Omental fat pad (tissue), 4 donors: ENCODE measurements around the gene CYGB. TPM values are rescaled to one million over a fixed set of nuclear protein-coding genes. Genes with fewer than 3 reads are reported as not detected.

Experiments
- ATAC-seq: fragments of 150-250 bp; one replicate; pipeline ENCODE4 v1.9.1; 2016; ENCODE audit warnings: mild to moderate bottlenecking, moderate library complexity; ENCODE audit not compliant: low FRiP score
- DNase-seq: peaks from one replicate; pipeline ENCODE4 v3.0.0-alpha.2; 2019; ENCODE audit warnings: low spot score
- CTCF ChIP-seq, 3 donors: fragments of 450-650 bp; IDR thresholded peaks; one replicate each; pipeline ENCODE4 v1.5.1; 2016 to 2017; ENCODE audit warnings: antibody characterized with exemption in 3 of 3, mild to moderate bottlenecking in 3 of 3, moderate library complexity in 2 of 3
- small RNA-seq: library from RNA; depleted of rRNA; stranded (forward); fragments of <200 nt; gene quantifications from one replicate; pipeline ENCODE3, GENCODE V24; 2016
- total RNA-seq, 4 donors: library from RNA; depleted of rRNA; stranded (reverse); fragments of >200 nt; gene quantifications; one replicate each; pipeline ENCODE4 v1.1.0, GENCODE V29; 2016

The CYGB gene
- total RNA-seq, 4 donors from 2014 or later = 18.9 to 46.2 (median 35.2) TPM

- ATAC-seq = no peak
- no peak for DNase-seq
- TF ChIP-seq CTCF (IDR thresholded peaks at IDR 0.05) = no peak
Observed at GRCh38 chr17:76481071-76481655, 56.3 kb downstream of the CYGB start.

GRCh38 chr17:76480632-76481031 is 56.9 kb downstream of the CYGB start:
- DNase-seq (no peak), ATAC-seq (no peak)
- no peak for TF ChIP-seq CTCF (IDR thresholded peaks at IDR 0.05)

DNA sequence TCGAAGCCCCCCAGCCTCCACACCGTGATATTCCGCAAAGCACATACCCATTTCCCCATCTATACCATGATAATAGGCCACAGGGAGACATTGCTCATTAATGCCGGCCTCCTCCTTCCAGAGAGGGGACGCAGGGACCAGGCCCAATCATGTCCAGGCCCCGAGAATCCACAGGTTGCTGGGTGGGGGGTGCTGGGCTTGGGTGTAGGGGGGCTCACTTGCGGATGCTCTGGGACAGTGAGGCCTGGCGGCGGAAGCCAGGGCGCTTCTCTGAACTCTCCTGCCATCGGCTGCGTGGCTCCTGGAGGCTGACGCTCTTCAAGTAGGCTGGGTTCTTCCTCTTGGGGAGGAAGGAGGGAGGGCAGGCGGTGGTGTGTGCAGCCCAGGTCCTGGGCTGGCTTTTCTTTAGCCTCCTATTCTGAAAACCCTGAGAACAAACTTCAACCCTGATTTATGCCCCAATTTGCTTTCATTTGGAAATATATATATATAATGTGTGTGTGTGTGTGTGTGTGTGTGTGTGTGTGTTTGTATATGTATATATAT is 57.9 kb downstream of the CYGB start:
- DNase-seq (no peak), ATAC-seq (no peak)

GRCh38 chr17:76478730-76479514 is 58.6 kb downstream of the CYGB start:
- DNase-seq (no peak), ATAC-seq (no peak)

More for the DNA sequence above, 57.9 kb downstream of the CYGB start:
- no peak for TF ChIP-seq CTCF (IDR thresholded peaks at IDR 0.05)

DNA sequence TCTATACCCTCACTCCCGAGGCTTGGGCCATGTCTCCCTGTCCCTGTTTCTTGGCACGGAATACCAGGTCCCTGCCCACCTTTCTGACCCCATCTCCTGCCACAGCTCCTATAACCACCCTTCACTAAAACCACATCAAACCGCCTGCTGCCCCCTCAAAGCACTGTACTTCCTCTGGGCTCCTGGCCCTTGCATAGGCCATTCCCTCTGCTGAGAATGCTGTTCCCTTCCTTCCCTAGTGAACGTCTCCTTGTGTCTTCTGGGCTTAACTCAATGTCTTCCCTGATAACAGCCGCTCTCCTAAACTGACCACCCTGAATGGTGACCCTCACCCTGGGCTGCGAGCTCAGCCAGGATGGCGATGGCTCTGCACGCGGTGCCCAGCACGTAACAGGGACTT is 59.4 kb downstream of the CYGB start:
- DNase-seq = no peak
- ATAC-seq = no peak
- TF ChIP-seq CTCF (IDR thresholded peaks at IDR 0.05) = no peak

More at GRCh38 chr17:76478730-76479514, 58.6 kb downstream of the CYGB start:
- TF ChIP-seq CTCF (IDR thresholded peaks at IDR 0.05) = no peak

DNA sequence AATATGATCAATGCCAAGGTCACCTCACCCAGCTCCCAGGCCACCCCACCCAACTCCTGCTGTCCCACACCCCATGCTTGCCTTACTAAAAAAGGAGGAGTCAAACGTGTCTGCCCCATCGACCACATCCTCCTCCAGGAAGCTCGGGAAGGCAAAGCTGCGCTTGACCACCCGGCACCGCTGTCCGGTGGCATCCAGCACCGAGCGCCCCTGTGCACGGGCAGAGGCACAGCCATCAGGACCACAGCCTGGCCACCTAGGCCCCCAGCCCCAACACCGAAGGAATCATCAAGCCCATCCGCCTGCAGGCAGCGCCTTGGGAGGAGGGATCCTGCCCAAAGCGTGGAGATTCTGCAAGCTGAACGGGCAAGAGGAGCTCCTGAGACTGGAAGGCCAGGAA is 59.9 kb downstream of the CYGB start:
- ATAC-seq = no peak

More for the DNA sequence above, 59.9 kb downstream of the CYGB start:
- DNase-seq = no peak
- no peak for TF ChIP-seq CTCF (IDR thresholded peaks at IDR 0.05)

Small RNA genes within 50 kb of the gene (small RNA-seq; reads per million reads assigned to genes)
- gene SNORD1A = not detected
- 2,137 reads per million, percentile 99 among the genes with 10 or more reads in this experiment for gene SNORD1B

Other genes with a start within 250 kb of the CYGB start
- gene QRICH2, start 229.4 kb downstream of the CYGB start, total RNA-seq = 1 to 10 TPM; 1.2 to 1.8 (median 1.6) TPM
- 10 to 100 TPM; 31.3 to 80.4 (median 53.7) TPM for gene PRPSAP1, start 183.8 kb downstream of the CYGB start, total RNA-seq
- gene SPHK1, start 153.1 kb downstream of the CYGB start, total RNA-seq = 100 to 1,000 TPM in 1 of 4 donors, 10 to 100 TPM in 2, 1 to 10 TPM in 1; 8.7 to 107 (median 17.5) TPM
- 10 to 100 TPM; 12.5 to 27.5 (median 20.0) TPM for gene UBE2O, start 84.6 kb downstream of the CYGB start, total RNA-seq
- gene AANAT, start 70.1 kb downstream of the CYGB start, total RNA-seq = not detected
- gene RHBDF2, start 36.3 kb downstream of the CYGB start, total RNA-seq = 10 to 100 TPM; 29.9 to 77.9 (median 56.7) TPM
- gene PRCD, start 2.3 kb upstream of the CYGB start, total RNA-seq = 10 to 100 TPM in 1 of 4 donors, 1 to 10 TPM in 3; 2.3 to 20.0 (median 3.5) TPM
- gene ST6GALNAC2, start 48.2 kb upstream of the CYGB start, total RNA-seq = 10 to 100 TPM in 2 of 4 donors, 1 to 10 TPM in 2; 4.2 to 12.1 (median 9.7) TPM
- gene ST6GALNAC1, start 106.0 kb upstream of the CYGB start, total RNA-seq = 1 to 10 TPM in 3 of 4 donors, under 1 TPM in 1; 0.46 to 4.6 (median 1.9) TPM
- 100 to 1,000 TPM; 150 to 231 (median 194) TPM for gene MXRA7, start 173.3 kb upstream of the CYGB start, total RNA-seq
- gene JMJD6, start 188.9 kb upstream of the CYGB start, total RNA-seq = 10 to 100 TPM; 17.7 to 40.4 (median 30.4) TPM
- 10 to 100 TPM; 13.6 to 30.2 (median 26.9) TPM for gene METTL23, start 189.1 kb upstream of the CYGB start, total RNA-seq
- gene SRSF2, start 199.6 kb upstream of the CYGB start, total RNA-seq = 100 to 1,000 TPM; 208 to 463 (median 244) TPM
- 10 to 100 TPM; 17.9 to 38.9 (median 26.3) TPM for gene MFSD11, start 200.4 kb upstream of the CYGB start, total RNA-seq